H1 (cell line): ENCODE measurements around the gene NFKBIE. TPM values are rescaled to one million over a fixed set of nuclear protein-coding genes. Genes with fewer than 3 reads are reported as not detected.
A peak's percentile ranks its signal among the peaks of the same experiment; 100 is the strongest.

Experiments used
- CTCF ChIA-PET: fragments of 300-600 bp; sonication (Branson Sonifier 250); formaldehyde crosslinking; loops from one replicate; lab custom pipeline; 2021; ENCODE audit not compliant: partially characterized antibody; lab: Charles Lee
- POLR2A ChIA-PET: fragments of 300-600 bp; sonication (Branson Sonifier 250); formaldehyde crosslinking; loops from one replicate; lab custom pipeline; 2021; ENCODE audit warnings: inconsistent platforms; ENCODE audit not compliant: partially characterized antibody; lab: Charles Lee
- DNase-seq, 2 experiments: peaks; one replicate each; pipeline versions ENCODE4 v3.0.0 to v3.0.0-alpha.2; 2010 to 2022; ENCODE audit warnings: low spot score in 2 of 2, low read depth in 1 of 2, mixed read lengths in 1 of 2
- FAIRE-seq: peaks from 2 replicates; lab custom pipeline; 2011; peaks lifted over from hg19 to GRCh38; lab: Jason Lieb, UNC
- H2AFZ ChIP-seq: 2 replicates; pipeline ENCODE4 v1.8.1; 2012; ENCODE audit warnings: low read length, inconsistent platforms
- H2AK5ac ChIP-seq: 2 replicates; pipeline ENCODE4 v1.6.1; 2013; ENCODE audit warnings: low read depth, low read length
- H2BK120ac ChIP-seq: replicated peaks from 2 replicates; pipeline ENCODE3; 2013; ENCODE audit warnings: low read depth, low read length, inconsistent platforms
- H2BK12ac ChIP-seq: 2 replicates; pipeline ENCODE4 v1.6.1; 2013; ENCODE audit warnings: low read depth, low read length
- H2BK15ac ChIP-seq: 2 replicates; pipeline ENCODE4 v1.6.1; 2013; ENCODE audit warnings: low read length
- H2BK20ac ChIP-seq: 2 replicates; pipeline ENCODE4 v1.6.1; 2013; ENCODE audit warnings: low read length
- H2BK5ac ChIP-seq: 2 replicates; pipeline ENCODE4 v1.6.1; 2013; ENCODE audit warnings: low read depth, low read length
- H3K14ac ChIP-seq: 2 replicates; pipeline ENCODE4 v1.6.1; 2013; ENCODE audit warnings: inconsistent platforms; ENCODE audit not compliant: insufficient read length
- H3K18ac ChIP-seq: 2 replicates; pipeline ENCODE4 v1.6.1; 2013; ENCODE audit warnings: low read length; ENCODE audit errors: extremely low read depth
- H3K23ac ChIP-seq: 2 replicates; pipeline ENCODE4 v1.6.1; 2013; ENCODE audit warnings: inconsistent platforms; ENCODE audit not compliant: insufficient read length
- H3K23me2 ChIP-seq: 2 replicates; pipeline ENCODE4 v1.6.1; 2013; ENCODE audit warnings: low read depth, low read length
- H3K27ac ChIP-seq: 2 replicates; pipeline ENCODE4 v1.6.1; 2011; ENCODE audit warnings: low read depth, low read length, inconsistent platforms
- H3K27me3 ChIP-seq, 4 experiments: replicated peaks in 1 of 4; 1 replicate in 1 of 4; 2 replicates in 3 of 4; pipeline versions ENCODE4 v1.6.1 to v1.8.1; 2011 to 2013; ENCODE audit warnings: low read length in 3 of 4, mild to moderate bottlenecking in 3 of 4, inconsistent platforms in 2 of 4, mixed read lengths in 2 of 4, moderate library complexity in 1 of 4; ENCODE audit not compliant: control insufficient read depth in 3 of 4, insufficient read depth in 3 of 4; ENCODE audit errors: extremely low read depth in 1 of 4
- H3K36me3 ChIP-seq, 4 experiments: 2 replicates each; pipeline versions ENCODE4 v1.6.1 to v1.8.1; 2011 to 2013; ENCODE audit warnings: mild to moderate bottlenecking in 4 of 4, low read length in 3 of 4, moderate library complexity in 2 of 4, control low read depth in 1 of 4, inconsistent platforms in 1 of 4; ENCODE audit not compliant: insufficient read depth in 4 of 4, control insufficient read depth in 2 of 4
- H3K4ac ChIP-seq: replicated peaks from 2 replicates; pipeline ENCODE3; 2013; ENCODE audit warnings: low read length, low read depth, mixed read lengths, inconsistent platforms; ENCODE audit not compliant: insufficient read length
- H3K4me1 ChIP-seq, 4 experiments: replicated peaks in 1 of 4; 1 replicate in 1 of 4; 2 replicates in 3 of 4; pipeline versions ENCODE4 v1.6.1 to v1.8.1; 2011 to 2013; ENCODE audit warnings: low read length in 3 of 4, inconsistent platforms in 2 of 4, mixed read lengths in 1 of 4; ENCODE audit not compliant: insufficient read depth in 4 of 4, control insufficient read depth in 3 of 4
- H3K4me2 ChIP-seq, 2 experiments: 2 replicates each; pipeline versions ENCODE4 v1.6.1 to v1.8.1; 2011 to 2013; ENCODE audit warnings: low read depth in 2 of 2, low read length in 2 of 2, control low read depth in 1 of 2, inconsistent platforms in 1 of 2, mild to moderate bottlenecking in 1 of 2; ENCODE audit not compliant: insufficient read depth in 1 of 2
- H3K4me3 ChIP-seq, 4 experiments: fragments of 200-600, 300-600 bp in 1 of 4; sonication (generic), shearing (Covaris generic), sonication (Bioruptor Twin) in 1 of 4; 2 replicates each; pipeline versions ENCODE4 v1.5.1 to v1.8.1; 2011 to 2016; ENCODE audit warnings: low read length in 4 of 4, low read depth in 3 of 4, control low read depth in 2 of 4, inconsistent platforms in 2 of 4, mild to moderate bottlenecking in 2 of 4, mixed read lengths in 1 of 4, moderate library complexity in 1 of 4; ENCODE audit not compliant: insufficient read depth in 2 of 4; ENCODE audit errors: extremely low read depth in 1 of 4
- H3K56ac ChIP-seq: replicated peaks from 2 replicates; pipeline ENCODE3; 2013; ENCODE audit warnings: low read depth, mild to moderate bottlenecking, mixed read lengths, low read length, inconsistent platforms; ENCODE audit not compliant: insufficient read length
- H3K79me1 ChIP-seq: 2 replicates; pipeline ENCODE4 v1.6.1; 2013; ENCODE audit warnings: low read depth, low read length, control low read depth
- H3K79me2 ChIP-seq, 2 experiments: 2 replicates each; pipeline versions ENCODE4 v1.6.1 to v1.8.1; 2012 to 2013; ENCODE audit warnings: low read length in 2 of 2, mild to moderate bottlenecking in 2 of 2, inconsistent platforms in 1 of 2; ENCODE audit not compliant: insufficient read depth in 2 of 2, control insufficient read depth in 1 of 2
- H3K9ac ChIP-seq, 4 experiments: replicated peaks in 1 of 4; 1 replicate in 1 of 4; 2 replicates in 3 of 4; pipeline versions ENCODE4 v1.6.1 to v1.8.1; 2011 to 2013; ENCODE audit warnings: low read depth in 3 of 4, low read length in 3 of 4, control low read depth in 2 of 4, mild to moderate bottlenecking in 2 of 4, moderate library complexity in 2 of 4, inconsistent platforms in 1 of 4; ENCODE audit errors: extremely low read depth in 1 of 4
- H3K9me3 ChIP-seq, 2 experiments: 2 replicates each; pipeline versions ENCODE4 v1.6.1 to v1.8.1; 2012 to 2013; ENCODE audit warnings: mild to moderate bottlenecking in 2 of 2, moderate library complexity in 2 of 2, control low read depth in 1 of 2, inconsistent platforms in 1 of 2, low read depth in 1 of 2, low read length in 1 of 2, mixed read lengths in 1 of 2; ENCODE audit not compliant: insufficient read depth in 2 of 2
- H4K20me1 ChIP-seq, 2 experiments: replicated peaks in 1 of 2; 2 replicates each; pipeline versions ENCODE3 to v1.8.1; 2011 to 2013; ENCODE audit warnings: inconsistent platforms in 2 of 2, low read length in 2 of 2, mild to moderate bottlenecking in 1 of 2; ENCODE audit not compliant: insufficient read depth in 2 of 2, control insufficient read depth in 1 of 2
- H4K5ac ChIP-seq: 2 replicates; pipeline ENCODE4 v1.6.1; 2013; ENCODE audit warnings: low read length, low read depth, mixed read lengths, inconsistent platforms; ENCODE audit not compliant: insufficient read length
- H4K8ac ChIP-seq: 2 replicates; pipeline ENCODE4 v1.8.0; 2013; ENCODE audit warnings: mild to moderate bottlenecking, moderate library complexity, low read length, inconsistent platforms; ENCODE audit not compliant: insufficient read depth; ENCODE audit errors: extremely low read depth
- H4K91ac ChIP-seq: replicated peaks from 2 replicates; pipeline ENCODE3; 2013; ENCODE audit warnings: low read length, mixed read lengths, inconsistent platforms; ENCODE audit not compliant: insufficient read length
- BACH1 ChIP-seq: IDR thresholded peaks from 2 replicates; pipeline ENCODE4 v1.6.1; 2012; ENCODE audit warnings: low read length, improper control_type of control experiment
- CBX8 ChIP-seq: fragments of 300-800, 300-1000 bp; sonication (generic); IDR thresholded peaks from 2 replicates; pipeline ENCODE4 v1.7.1; 2016; ENCODE audit warnings: low read depth, low read length, borderline replicate concordance
- CTBP2 ChIP-seq: IDR thresholded peaks from 2 replicates; pipeline ENCODE4 v1.7.0; 2011; ENCODE audit warnings: borderline replicate concordance, mild to moderate bottlenecking, moderate library complexity, mixed read lengths, low read length; ENCODE audit not compliant: insufficient read depth, insufficient read length
- CTCF ChIP-seq, 3 experiments: IDR thresholded peaks; 1 replicate in 2 of 3; 2 replicates in 1 of 3; pipeline versions ENCODE4 v1.5.1 to v1.6.1; 2011; ENCODE audit warnings: low read length in 3 of 3, mild to moderate bottlenecking in 3 of 3, inconsistent platforms in 2 of 3, low read depth in 1 of 3, moderate library complexity in 1 of 3; ENCODE audit not compliant: insufficient read depth in 1 of 3; ENCODE audit errors: control extremely low read depth in 1 of 3
- GTF2F1 ChIP-seq: IDR thresholded peaks from 2 replicates; pipeline ENCODE4 v1.6.1; 2012; ENCODE audit warnings: low read depth, low read length, improper control_type of control experiment, borderline replicate concordance
- KDM4A ChIP-seq: IDR thresholded peaks from one replicate; pipeline ENCODE4 v1.7.1; 2012; ENCODE audit warnings: low read depth, mild to moderate bottlenecking, moderate library complexity, low read length, inconsistent platforms; ENCODE audit not compliant: severe bottlenecking
- NRF1 ChIP-seq: IDR thresholded peaks from 2 replicates; pipeline ENCODE4 v1.6.1; 2011; ENCODE audit warnings: mild to moderate bottlenecking, low read depth, low read length, improper control_type of control experiment
- SP4 ChIP-seq: IDR thresholded peaks from 2 replicates; pipeline ENCODE4 v1.6.1; 2012; ENCODE audit warnings: low read length, inconsistent platforms
- WGBS, 2 experiments: shearing (Covaris generic) in 1 of 2; methylation state at CpG; one replicate each; pipeline versions ENCODE4 v1.1.6 to v1.1.7; 2013 to 2015; ENCODE audit warnings: low lambda C conversion rate in 2 of 2, mixed read lengths in 2 of 2, inconsistent platforms in 1 of 2, low coverage in 1 of 2, missing lambda C conversion rate in 1 of 2; ENCODE audit not compliant: insufficient replicate concordance in 2 of 2, insufficient coverage in 1 of 2, insufficient read length in 1 of 2; ENCODE audit errors: extremely low coverage in 1 of 2, missing lambda C conversion rate in 1 of 2; 5-methylcytosine and 5-hydroxymethylcytosine counted together
- polyA plus RNA-seq, 7 experiments: library from polyadenylated mRNA; depleted of rRNA in 3 of 7; stranded (reverse) in 5 of 7; unstranded in 2 of 7; fragments of >200 nt in 5 of 7; fragments of 200-250 nt in 2 of 7; gene quantifications; 1 replicate in 5 of 7; 2 replicates in 1 of 7; 4 replicates in 1 of 7; pipeline versions ENCODE4 v1.2.1 to v1.2.3, GENCODE V29; 2011 to 2013; ENCODE audit warnings: missing spikeins in 2 of 7, mixed read lengths in 2 of 7
- total RNA-seq: library from RNA; stranded (reverse); fragmentation: NEBNext Ultra II Directional; extraction: Animal tissue kit (Norgen Biotek cat#: 25700); gene quantifications from 2 replicates; pipeline ENCODE4 v1.2.1, GENCODE V29; 2021

The NFKBIE gene
- total and polyA plus RNA-seq, 2 of the 8 experiments (the other 6 are each of a cell fraction or from before 2014, with no cell fraction given), result 13.5 to 19.2 TPM

- ChIA-PET POLR2A (interaction anchor here (0.7 to 15.1 kb wide), 44 partner anchors 10 to 628 kb away, joined by 3 to 581 read pairs (median 5); partner anchors contain the start of genes AARS2, CAPN11, CDC5L and GTPBP2), CTCF (interaction anchor here (0.8 to 4.8 kb wide), 31 partner anchors 10 to 161 kb away, joined by 3 to 48 read pairs (median 4); partner anchors contain the start of genes CAPN11, HSP90AB1, SLC29A1 and TMEM151B)
- Histone ChIP-seq H3K14ac (peak within 1 kb of the TSS; percentile 48), H3K4ac (peak within 1 kb of the TSS; percentile 54), H3K23me2 (peaks cover 11% of the 10 kb centered on the region), H3K56ac (peak within 1 kb of the TSS; percentile 93), H2AK5ac (no peak within 1 kb of the TSS), H2BK15ac (peak within 1 kb of the TSS; percentile 34; the same call in 1 of the 2 replicates), H2AFZ (peak within 1 kb of the TSS; percentile 47; the same call in 1 of the 2 replicates), H3K27ac (peak within 1 kb of the TSS; percentile 88), H3K9ac (peak within 1 kb of the TSS; percentile 74 to 86 (median 81)), H3K27me3 (no peaks in the 10 kb centered on the region), H2BK5ac (peak within 1 kb of the TSS; percentile 92), H3K18ac (peak within 1 kb of the TSS; percentile 91), H4K8ac (peak within 1 kb of the TSS; percentile 89), H3K4me2 (peak within 1 kb of the TSS; percentile 58 to 82), H3K9me3 (no peaks in the 10 kb centered on the region), H3K4me3 (peak within 1 kb of the TSS; percentile 67 to 85 (median 75)), H4K5ac (peak within 1 kb of the TSS; percentile 98), H3K4me1 (peaks cover 1 to 20% (median 7%) of the 10 kb centered on the region in 4 experiments; a peak in 6 of 7 replicates), H4K20me1 (peaks cover 0 to 18% of the 10 kb centered on the region in 2 experiments), H3K36me3 (peaks cover 19 to 40% (median 37%) of the 10 kb centered on the region in 4 experiments), H2BK20ac (no peak within 1 kb of the TSS; the same call in 1 of the 2 replicates), H3K79me2 (peaks cover 0 to 17% of the 10 kb centered on the region in 2 experiments; a peak in 2 of 4 replicates), H4K91ac (peak within 1 kb of the TSS; percentile 58), H3K79me1 (no peaks in the 10 kb centered on the region), H2BK120ac (no peak within 1 kb of the TSS), H2BK12ac (peak within 1 kb of the TSS; percentile 78; the same call in 1 of the 2 replicates), H3K23ac (no peak within 1 kb of the TSS)
- 4% methylated on average over 22 of the region's 80 CpGs; no CpG with 5 or more reads in 1 of the 2 experiments for WGBS, 2 experiments
- FAIRE-seq (no peak), DNase-seq (peak in 1 of 2 experiments; percentile 85)
- TF ChIP-seq SP4 (peak; percentile 94; the same call in 1 of the 2 replicates), CTCF (IDR thresholded peaks at IDR 0.05; ENCODE audit: control extremely low read depth in 1 of 3, insufficient read depth in 1 of 3, low read depth in 1 of 3, low read length in 3 of 3) (peak in 2 of 3 experiments; percentile 70 to 91; a peak in 3 of 4 replicates), KDM4A (peak; percentile 49), CBX8 (no peak), CTBP2 (no peak), NRF1 (no peak), GTF2F1 (peak; percentile 86; the same call in 1 of the 2 replicates), BACH1 (no peak)
These were observed 8.2 kb downstream of the NFKBIE start, which contains the start of gene SLC35B2 for GRCh38 chr6:44257025-44257752. TSS of gene SLC35B2 (minus strand) at chr6:44257528. CDS start at chr6:44257410, 118 bp downstream.
